ENCODE results near the gene IQGAP1. TPM values are rescaled to one million over a fixed set of nuclear protein-coding genes. Genes with fewer than 3 reads are reported as not detected.

IQGAP1 gene
- polyA plus RNA-seq, 2 of the 4 experiments (the other 2 are of a cell fraction): 100 to 168 TPM

DNA sequence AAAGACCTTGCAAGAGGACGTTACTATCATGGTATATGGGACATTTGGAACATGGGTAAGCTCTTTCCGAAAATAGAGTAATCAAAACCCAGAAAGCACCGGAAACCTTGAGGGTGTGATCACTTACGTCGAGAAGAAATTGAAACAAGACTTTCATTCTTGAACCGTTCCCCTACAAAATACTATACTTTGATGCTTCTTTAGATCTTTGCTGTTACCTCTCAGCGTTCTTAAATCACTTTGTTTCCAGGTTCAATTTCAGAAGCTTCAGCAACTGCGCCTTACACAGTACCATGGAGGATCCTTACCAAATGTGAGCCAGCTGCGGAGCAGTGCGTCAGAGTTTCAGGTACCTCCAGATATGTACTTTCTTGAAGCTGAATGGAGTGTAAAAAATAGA is 151.7 kb downstream of the IQGAP1 start:
- Histone ChIP-seq H3K4me3 (no peak overlapping the region), H3K9me3 (no peaks in the 10 kb centered on the region), H3K4me2 (no peak overlapping the region), H3K27ac (no peak overlapping the region), H3K4me1 (no peaks in the 10 kb centered on the region)
- POLR2A ChIA-PET: no interaction called here
- CTCF ChIA-PET: interaction anchor here (0.7 to 1.4 kb wide), 7 partner anchors 8 to 346 kb away, joined by 3 to 4 read pairs (median 4); no protein-coding TSS in a partner anchor
- FAIRE-seq (no peak), ATAC-seq (no peak), DNase-seq (ENCODE audit: low read depth in 1 of 2, low spot score in 1 of 2) (no peak)
- TF ChIP-seq ZSCAN20 (CRISPR knock-in tag; IDR thresholded peaks at IDR 0.05) (no peak), HOXB13 (CRISPR knock-in tag; IDR thresholded peaks at IDR 0.05; ENCODE audit: low read depth) (no peak), RCOR1 (IDR thresholded peaks at IDR 0.05; ENCODE audit: low read depth, low read length) (no peak)
- 89% methylated on average over 10 of the region's 10 CpGs for WGBS (ENCODE audit: missing lambda C conversion rate)

DNA sequence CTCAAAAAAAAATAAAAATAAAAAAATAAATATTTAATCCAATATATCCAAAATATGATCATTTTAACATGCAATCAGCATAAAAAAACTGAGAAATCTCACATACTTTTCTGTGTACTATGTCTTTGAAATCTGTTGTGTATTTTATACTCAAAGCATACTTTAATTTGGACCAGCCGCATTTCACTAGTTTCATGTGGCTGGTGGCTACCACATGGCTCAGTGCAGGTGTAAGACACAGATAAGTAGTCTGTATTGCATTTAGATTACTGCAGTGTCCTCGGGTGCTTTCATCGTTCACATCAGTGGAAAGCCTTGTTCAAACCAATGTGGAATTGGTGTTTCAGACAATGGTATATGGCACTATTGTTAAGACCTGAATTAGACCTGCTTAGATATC is 152.7 kb downstream of the IQGAP1 start:
- Histone ChIP-seq H3K27ac (no peak overlapping the region), H3K4me1 (no peaks in the 10 kb centered on the region), H3K4me3 (no peak overlapping the region), H3K4me2 (no peak overlapping the region), H3K9me3 (no peaks in the 10 kb centered on the region)
- ChIA-PET CTCF (interaction anchor here (1.0 kb wide), 1 partner anchor 21 kb away, joined by 3 read pairs; no protein-coding TSS in a partner anchor), POLR2A (no interaction called here)
- ATAC-seq (no peak), FAIRE-seq (no peak), DNase-seq (ENCODE audit: low read depth in 1 of 2, low spot score in 1 of 2) (no peak)
- 86% methylated on average over 3 of the region's 3 CpGs for WGBS (ENCODE audit: missing lambda C conversion rate)
- TF ChIP-seq RCOR1 (IDR thresholded peaks at IDR 0.05; ENCODE audit: low read depth, low read length) (no peak), ZSCAN20 (CRISPR knock-in tag; IDR thresholded peaks at IDR 0.05) (no peak), FOSB (CRISPR knock-in tag; IDR thresholded peaks at IDR 0.05) (no peak), TFCP2L1 (CRISPR knock-in tag; IDR thresholded peaks at IDR 0.05) (no peak), PHF8 (IDR thresholded peaks at IDR 0.05; ENCODE audit: borderline replicate concordance, low read depth) (no peak), RARB (CRISPR knock-in tag; IDR thresholded peaks at IDR 0.05) (no peak), MYC (IDR thresholded peaks at IDR 0.05; ENCODE audit: borderline replicate concordance, low read length) (no peak), CHD2 (IDR thresholded peaks at IDR 0.05; ENCODE audit: low read length, partially characterized antibody) (no peak), ZC3H11A (IDR thresholded peaks at IDR 0.05) (no peak), NR3C1 (IDR thresholded peaks at IDR 0.05) (no peak), RAD21 (conservative IDR thresholded peaks at IDR 0.05 in 1 of 2, IDR thresholded peaks at IDR 0.05 in 1 of 2) (no peak), HDAC2 (IDR thresholded peaks at IDR 0.05) (no peak), EHMT2 (IDR thresholded peaks at IDR 0.05; ENCODE audit: low read depth) (no peak)
- TF ChIP-seq, protein P1, sequence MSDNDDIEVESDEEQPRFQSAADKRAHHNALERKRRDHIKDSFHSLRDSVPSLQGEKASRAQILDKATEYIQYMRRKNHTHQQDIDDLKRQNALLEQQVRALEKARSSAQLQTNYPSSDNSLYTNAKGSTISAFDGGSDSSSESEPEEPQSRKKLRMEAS (IDR thresholded peaks at IDR 0.05): no peak
- TF ChIP-seq, protein P2, sequence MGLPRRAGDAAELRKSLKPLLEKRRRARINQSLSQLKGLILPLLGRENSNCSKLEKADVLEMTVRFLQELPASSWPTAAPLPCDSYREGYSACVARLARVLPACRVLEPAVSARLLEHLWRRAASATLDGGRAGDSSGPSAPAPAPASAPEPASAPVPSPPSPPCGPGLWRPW (IDR thresholded peaks at IDR 0.05): no peak
- TF ChIP-seq, protein P3, sequence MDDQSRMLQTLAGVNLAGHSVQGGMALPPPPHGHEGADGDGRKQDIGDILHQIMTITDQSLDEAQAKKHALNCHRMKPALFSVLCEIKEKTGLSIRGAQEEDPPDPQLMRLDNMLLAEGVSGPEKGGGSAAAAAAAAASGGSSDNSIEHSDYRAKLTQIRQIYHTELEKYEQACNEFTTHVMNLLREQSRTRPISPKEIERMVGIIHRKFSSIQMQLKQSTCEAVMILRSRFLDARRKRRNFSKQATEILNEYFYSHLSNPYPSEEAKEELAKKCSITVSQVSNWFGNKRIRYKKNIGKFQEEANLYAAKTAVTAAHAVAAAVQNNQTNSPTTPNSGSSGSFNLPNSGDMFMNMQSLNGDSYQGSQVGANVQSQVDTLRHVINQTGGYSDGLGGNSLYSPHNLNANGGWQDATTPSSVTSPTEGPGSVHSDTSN (IDR thresholded peaks at IDR 0.05): no peak
- TF ChIP-seq, protein P4, sequence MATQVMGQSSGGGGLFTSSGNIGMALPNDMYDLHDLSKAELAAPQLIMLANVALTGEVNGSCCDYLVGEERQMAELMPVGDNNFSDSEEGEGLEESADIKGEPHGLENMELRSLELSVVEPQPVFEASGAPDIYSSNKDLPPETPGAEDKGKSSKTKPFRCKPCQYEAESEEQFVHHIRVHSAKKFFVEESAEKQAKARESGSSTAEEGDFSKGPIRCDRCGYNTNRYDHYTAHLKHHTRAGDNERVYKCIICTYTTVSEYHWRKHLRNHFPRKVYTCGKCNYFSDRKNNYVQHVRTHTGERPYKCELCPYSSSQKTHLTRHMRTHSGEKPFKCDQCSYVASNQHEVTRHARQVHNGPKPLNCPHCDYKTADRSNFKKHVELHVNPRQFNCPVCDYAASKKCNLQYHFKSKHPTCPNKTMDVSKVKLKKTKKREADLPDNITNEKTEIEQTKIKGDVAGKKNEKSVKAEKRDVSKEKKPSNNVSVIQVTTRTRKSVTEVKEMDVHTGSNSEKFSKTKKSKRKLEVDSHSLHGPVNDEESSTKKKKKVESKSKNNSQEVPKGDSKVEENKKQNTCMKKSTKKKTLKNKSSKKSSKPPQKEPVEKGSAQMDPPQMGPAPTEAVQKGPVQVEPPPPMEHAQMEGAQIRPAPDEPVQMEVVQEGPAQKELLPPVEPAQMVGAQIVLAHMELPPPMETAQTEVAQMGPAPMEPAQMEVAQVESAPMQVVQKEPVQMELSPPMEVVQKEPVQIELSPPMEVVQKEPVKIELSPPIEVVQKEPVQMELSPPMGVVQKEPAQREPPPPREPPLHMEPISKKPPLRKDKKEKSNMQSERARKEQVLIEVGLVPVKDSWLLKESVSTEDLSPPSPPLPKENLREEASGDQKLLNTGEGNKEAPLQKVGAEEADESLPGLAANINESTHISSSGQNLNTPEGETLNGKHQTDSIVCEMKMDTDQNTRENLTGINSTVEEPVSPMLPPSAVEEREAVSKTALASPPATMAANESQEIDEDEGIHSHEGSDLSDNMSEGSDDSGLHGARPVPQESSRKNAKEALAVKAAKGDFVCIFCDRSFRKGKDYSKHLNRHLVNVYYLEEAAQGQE (IDR thresholded peaks at IDR 0.05): no peak
- TF ChIP-seq, protein P5, sequence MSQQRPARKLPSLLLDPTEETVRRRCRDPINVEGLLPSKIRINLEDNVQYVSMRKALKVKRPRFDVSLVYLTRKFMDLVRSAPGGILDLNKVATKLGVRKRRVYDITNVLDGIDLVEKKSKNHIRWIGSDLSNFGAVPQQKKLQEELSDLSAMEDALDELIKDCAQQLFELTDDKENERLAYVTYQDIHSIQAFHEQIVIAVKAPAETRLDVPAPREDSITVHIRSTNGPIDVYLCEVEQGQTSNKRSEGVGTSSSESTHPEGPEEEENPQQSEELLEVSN (IDR thresholded peaks at IDR 0.05; ENCODE audit: borderline replicate concordance, low read depth): no peak
- TF ChIP-seq, protein P6, sequence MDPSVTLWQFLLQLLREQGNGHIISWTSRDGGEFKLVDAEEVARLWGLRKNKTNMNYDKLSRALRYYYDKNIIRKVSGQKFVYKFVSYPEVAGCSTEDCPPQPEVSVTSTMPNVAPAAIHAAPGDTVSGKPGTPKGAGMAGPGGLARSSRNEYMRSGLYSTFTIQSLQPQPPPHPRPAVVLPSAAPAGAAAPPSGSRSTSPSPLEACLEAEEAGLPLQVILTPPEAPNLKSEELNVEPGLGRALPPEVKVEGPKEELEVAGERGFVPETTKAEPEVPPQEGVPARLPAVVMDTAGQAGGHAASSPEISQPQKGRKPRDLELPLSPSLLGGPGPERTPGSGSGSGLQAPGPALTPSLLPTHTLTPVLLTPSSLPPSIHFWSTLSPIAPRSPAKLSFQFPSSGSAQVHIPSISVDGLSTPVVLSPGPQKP (IDR thresholded peaks at IDR 0.05; ENCODE audit: low read depth, low read length): no peak
- TF ChIP-seq, protein P7, sequence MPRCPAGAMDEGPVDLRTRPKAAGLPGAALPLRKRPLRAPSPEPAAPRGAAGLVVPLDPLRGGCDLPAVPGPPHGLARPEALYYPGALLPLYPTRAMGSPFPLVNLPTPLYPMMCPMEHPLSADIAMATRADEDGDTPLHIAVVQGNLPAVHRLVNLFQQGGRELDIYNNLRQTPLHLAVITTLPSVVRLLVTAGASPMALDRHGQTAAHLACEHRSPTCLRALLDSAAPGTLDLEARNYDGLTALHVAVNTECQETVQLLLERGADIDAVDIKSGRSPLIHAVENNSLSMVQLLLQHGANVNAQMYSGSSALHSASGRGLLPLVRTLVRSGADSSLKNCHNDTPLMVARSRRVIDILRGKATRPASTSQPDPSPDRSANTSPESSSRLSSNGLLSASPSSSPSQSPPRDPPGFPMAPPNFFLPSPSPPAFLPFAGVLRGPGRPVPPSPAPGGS (IDR thresholded peaks at IDR 0.05): no peak

All from A549 (cell line).